WI38 (cell line): ENCODE data around the gene SLC22A4.

Experiments
- H3K4me3 ChIP-seq: 2 replicates; pipeline ENCODE4 v1.5.1; 2011; ENCODE audit warnings: low read depth, mild to moderate bottlenecking, control low read depth, low read length
- CTCF ChIP-seq: IDR thresholded peaks from 2 replicates; pipeline ENCODE4 v1.5.1; 2012; ENCODE audit warnings: low read depth, mild to moderate bottlenecking, control low read depth, low read length

SLC22A4 gene

GRCh38 chr5:132280371-132281240 lies 13.6 kb upstream of the SLC22A4 start:
- no peak overlapping the region for H3K4me3 ChIP-seq
- TF ChIP-seq CTCF, result no peak

- no peak for TF ChIP-seq CTCF
Observed at GRCh38 chr5:132281856-132282614, 12.2 kb upstream of the SLC22A4 start.

GRCh38 chr5:132283423-132284043 lies 10.7 kb upstream of the SLC22A4 start:
- H3K4me3 ChIP-seq, result no peak overlapping the region
- peak; percentile 69 for TF ChIP-seq CTCF

More at GRCh38 chr5:132281856-132282614, 12.2 kb upstream of the SLC22A4 start:
- H3K4me3 ChIP-seq, result no peak overlapping the region

GRCh38 chr5:132289097-132289496 lies 5.1 kb upstream of the SLC22A4 start:
- H3K4me3 ChIP-seq, result no peak overlapping the region
- TF ChIP-seq CTCF, result no peak

- no peak overlapping the region for H3K4me3 ChIP-seq
- TF ChIP-seq CTCF, result no peak
Observed at GRCh38 chr5:132291026-132291425, 3.2 kb upstream of the SLC22A4 start.

DNA sequence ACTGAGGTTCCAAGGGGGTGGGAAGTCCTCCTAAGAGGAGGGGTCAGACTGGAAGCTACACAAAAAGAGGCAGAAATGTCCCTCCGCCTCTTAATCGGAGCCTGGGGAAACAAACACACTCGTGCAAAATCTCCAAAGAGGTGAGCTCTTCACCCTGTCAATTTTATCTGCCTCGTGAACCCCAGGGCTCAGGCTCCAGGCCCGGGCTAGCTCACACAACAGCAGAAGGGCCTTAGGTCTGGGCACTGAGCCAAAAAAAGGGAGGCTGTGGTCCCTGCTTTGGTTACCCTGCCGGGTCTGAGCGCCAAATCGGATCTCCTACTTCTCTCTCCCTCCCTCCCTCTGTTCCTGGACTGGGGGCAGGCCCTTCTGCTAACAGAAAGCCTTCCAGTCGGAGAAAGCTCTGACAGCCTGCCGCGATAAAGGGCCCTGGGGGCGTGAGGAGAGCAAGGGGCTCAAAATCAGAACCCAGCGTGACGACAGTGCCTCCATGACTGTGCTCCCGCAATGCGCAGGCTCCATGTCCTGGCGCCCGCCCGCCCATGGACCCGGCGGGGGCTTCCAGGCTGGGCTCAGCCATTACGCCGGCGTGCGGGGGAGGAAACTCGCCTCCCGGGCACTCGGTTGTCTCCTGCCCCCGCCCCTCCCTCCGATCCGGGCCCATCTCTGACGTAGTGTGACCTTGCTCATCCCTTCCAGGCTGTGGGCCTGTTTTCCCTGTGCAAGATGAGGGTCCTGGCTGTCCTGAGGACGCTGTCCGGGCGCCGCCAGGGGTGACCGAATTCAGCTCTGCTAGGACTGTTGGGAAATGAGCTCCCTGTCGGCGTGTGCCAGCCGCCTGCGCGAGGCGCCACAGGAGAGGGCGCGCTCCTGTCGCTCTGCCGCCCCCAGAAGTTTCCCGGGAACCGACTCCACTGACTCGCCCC lies 865 bp upstream of the SLC22A4 start:
- H3K4me3 ChIP-seq, result peak overlapping the region; percentile 79
- TF ChIP-seq CTCF, result 0 out of 2 replicates have a peak, but pooled peaks have one; percentile 10
